HG03066 (cell line): ENCODE measurements around the gene ADI1.
"Not testable (repeated sequence)": the region's sequence is repeated elsewhere in the genome, so short reads cannot be mapped to it uniquely, and the experiment has no call there.

ENCODE experiments used
- ATAC-seq: cut with Tn5 transposase; IDR thresholded peaks from one replicate; pipeline ENCODE4 v1.9.1; 2021; ENCODE audit warnings: low read depth; ENCODE audit not compliant: unreplicated experiment

ADI1 gene

GRCh38 chr2:3450385-3451010, 68.8 kb downstream of the ADI1 start:
- ATAC-seq, result no peak

DNA sequence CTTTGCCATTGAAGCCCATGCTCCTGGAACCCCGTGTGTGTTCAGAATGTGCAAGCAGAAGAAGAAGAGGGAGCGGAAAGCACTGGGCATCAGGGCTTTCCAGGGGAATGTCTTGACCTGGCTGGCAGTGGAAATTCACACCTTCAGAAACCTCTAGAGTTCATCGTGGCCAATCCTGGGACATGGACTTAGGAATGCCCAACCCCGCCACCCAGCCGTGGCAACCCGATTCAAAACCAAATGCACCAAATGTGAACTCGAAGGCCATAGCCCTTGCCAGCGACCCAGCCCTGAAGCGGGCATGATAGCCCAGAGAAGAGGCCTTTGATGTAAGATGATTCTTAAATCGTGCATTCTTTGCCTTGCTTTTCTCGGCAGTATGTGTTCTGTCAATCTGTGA, 69.4 kb downstream of the ADI1 start:
- ATAC-seq, result no peak

DNA sequence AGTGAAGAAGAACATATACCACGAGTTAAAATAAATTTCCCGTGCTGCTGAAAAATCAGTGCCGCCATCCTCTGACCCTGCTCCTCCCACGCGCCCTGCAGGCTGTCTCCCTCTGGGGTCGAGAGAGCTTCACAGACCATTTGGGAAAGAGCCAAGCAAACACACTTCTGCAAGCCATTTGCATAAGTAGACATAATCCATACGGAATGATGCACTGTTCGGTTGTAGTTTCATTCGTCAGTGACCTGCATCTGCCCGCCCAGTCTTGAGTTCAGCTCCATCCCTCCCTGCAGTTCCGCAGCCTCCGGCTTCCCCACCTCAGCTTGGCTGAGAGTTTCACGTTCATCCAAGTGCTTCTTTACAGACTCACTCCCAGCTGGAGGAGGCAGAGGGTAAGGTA, 70.2 kb downstream of the ADI1 start:
- ATAC-seq, result no peak

DNA sequence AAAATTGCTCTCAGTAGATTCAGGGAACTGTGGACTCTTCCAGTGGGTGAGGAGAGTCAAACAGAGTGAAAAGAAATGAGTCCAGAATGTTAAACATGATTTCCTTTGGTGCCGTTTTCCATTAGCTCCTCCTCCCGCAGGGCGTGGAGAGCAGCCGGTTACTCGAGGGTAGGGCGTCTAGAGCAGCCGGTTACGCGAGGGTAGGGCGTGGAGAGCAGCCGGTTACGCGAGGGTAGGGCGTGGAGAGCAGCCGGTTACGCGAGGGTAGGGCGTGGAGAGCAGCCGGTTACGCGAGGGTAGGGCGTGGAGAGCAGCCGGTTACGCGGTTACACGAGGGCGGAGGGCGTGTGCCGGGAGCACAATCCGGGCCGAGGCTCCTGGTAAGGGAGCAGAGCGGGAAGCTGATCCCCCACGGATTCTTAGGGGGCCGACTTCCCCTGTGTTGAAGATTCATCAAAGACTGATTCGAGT, 70.9 kb downstream of the ADI1 start:
- ATAC-seq, result not testable (repeated sequence)

- ATAC-seq, result no peak
These were observed 71.5 kb downstream of the ADI1 start for GRCh38 chr2:3447789-3448317.
